ENCODE measurements around the gene CFAP45. TPM values are rescaled to one million over a fixed set of nuclear protein-coding genes. Genes with fewer than 3 reads are reported as not detected.

Gene CFAP45
- total RNA-seq, 1 donor from 2014 or later = 1.8 TPM

- intact Hi-C loops (cut with micrococcal nuclease) = loop anchor here (1.0 to 2.0 kb wide), 5 partner anchors 16 to 440 kb away; no protein-coding TSS in a partner anchor
- H3K9me3 Mint-ChIP-seq = no peaks in the 10 kb centered on the region
- DNase-seq (peak; percentile 86), ATAC-seq (ENCODE audit: low read depth) (peak; percentile 89)
- H3K27me3 Mint-ChIP-seq = peaks cover 4% of the 10 kb centered on the region
- ChIA-PET POLR2A (interaction anchor here (0.8 to 1.5 kb wide), 2 partner anchors 12 to 13 kb away, joined by 3 to 4 read pairs; no protein-coding TSS in a partner anchor), CTCF (interaction anchor here (1.6 to 7.6 kb wide), 2 partner anchors 29 to 70 kb away, joined by 3 to 76 read pairs; no protein-coding TSS in a partner anchor)
- TF ChIP-seq, protein P1, sequence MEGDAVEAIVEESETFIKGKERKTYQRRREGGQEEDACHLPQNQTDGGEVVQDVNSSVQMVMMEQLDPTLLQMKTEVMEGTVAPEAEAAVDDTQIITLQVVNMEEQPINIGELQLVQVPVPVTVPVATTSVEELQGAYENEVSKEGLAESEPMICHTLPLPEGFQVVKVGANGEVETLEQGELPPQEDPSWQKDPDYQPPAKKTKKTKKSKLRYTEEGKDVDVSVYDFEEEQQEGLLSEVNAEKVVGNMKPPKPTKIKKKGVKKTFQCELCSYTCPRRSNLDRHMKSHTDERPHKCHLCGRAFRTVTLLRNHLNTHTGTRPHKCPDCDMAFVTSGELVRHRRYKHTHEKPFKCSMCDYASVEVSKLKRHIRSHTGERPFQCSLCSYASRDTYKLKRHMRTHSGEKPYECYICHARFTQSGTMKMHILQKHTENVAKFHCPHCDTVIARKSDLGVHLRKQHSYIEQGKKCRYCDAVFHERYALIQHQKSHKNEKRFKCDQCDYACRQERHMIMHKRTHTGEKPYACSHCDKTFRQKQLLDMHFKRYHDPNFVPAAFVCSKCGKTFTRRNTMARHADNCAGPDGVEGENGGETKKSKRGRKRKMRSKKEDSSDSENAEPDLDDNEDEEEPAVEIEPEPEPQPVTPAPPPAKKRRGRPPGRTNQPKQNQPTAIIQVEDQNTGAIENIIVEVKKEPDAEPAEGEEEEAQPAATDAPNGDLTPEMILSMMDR (IDR thresholded peaks at IDR 0.05) = peak; percentile 91
- H3K4me3 Mint-ChIP-seq = peak overlapping the region; percentile 25
- H3K36me3 Mint-ChIP-seq (ENCODE audit: low read depth) = no peaks in the 10 kb centered on the region
- H3K4me1 Mint-ChIP-seq = peaks cover 47% of the 10 kb centered on the region
- H3K27ac Mint-ChIP-seq = no peak overlapping the region
These were observed 36.4 kb upstream of the CFAP45 start for GRCh38 chr1:159936273-159936904.

DNA sequence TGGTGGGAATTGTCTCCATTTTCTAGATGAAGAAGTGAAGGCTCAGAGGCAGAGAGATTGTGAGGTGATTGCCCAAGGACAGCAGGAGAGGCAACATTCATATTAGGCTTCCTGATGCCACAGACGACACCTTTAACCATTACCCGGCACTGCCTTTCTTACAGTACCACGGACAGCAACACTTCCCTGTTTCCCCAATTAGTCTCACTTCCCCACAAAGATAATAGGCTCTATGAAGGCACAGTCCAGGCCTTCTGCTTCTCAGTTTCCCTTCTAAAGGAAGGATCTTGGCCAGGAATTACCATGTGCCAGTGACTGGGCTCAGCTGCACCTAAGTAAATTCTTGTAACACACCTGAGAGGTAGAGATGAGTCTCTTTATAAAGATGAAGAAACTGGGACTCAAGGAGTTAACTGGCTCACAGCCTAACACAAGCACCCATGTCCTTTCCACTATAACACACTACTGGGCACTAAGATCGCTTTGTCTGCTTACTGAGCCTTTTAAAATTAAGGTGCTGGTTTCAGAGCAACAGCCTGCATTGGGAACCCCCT is 35.8 kb upstream of the CFAP45 start:
- no peak for ATAC-seq (ENCODE audit: low read depth)
- Mint-ChIP-seq H3K4me3 (no peak overlapping the region), H3K27ac (no peak overlapping the region), H3K27me3 (peaks cover 4% of the 10 kb centered on the region), H3K36me3 (ENCODE audit: low read depth) (no peaks in the 10 kb centered on the region), H3K9me3 (no peaks in the 10 kb centered on the region), H3K4me1 (peaks cover 47% of the 10 kb centered on the region)
- ChIA-PET POLR2A (interaction anchor here (1.5 kb wide), 1 partner anchor 13 kb away, joined by 4 read pairs; no protein-coding TSS in a partner anchor), CTCF (interaction anchor here (0.7 to 7.6 kb wide), 4 partner anchors 10 to 74 kb away, joined by 3 to 76 read pairs (median 4); no protein-coding TSS in a partner anchor)
- TF ChIP-seq, protein P1 (IDR thresholded peaks at IDR 0.05) = no peak
- intact Hi-C loops (cut with micrococcal nuclease) = loop anchor here (1.0 to 2.0 kb wide), 5 partner anchors 15 to 441 kb away; no protein-coding TSS in a partner anchor
- DNase-seq = no peak

GRCh38 chr1:159935305-159935704 is 35.3 kb upstream of the CFAP45 start:
- no peak overlapping the region for H3K4me3 Mint-ChIP-seq
- TF ChIP-seq, protein P1 (IDR thresholded peaks at IDR 0.05) = no peak
- no peak overlapping the region for H3K27ac Mint-ChIP-seq
- DNase-seq (no peak), ATAC-seq (ENCODE audit: low read depth) (no peak)
- intact Hi-C loops (cut with micrococcal nuclease) = no loop called here
- H3K27me3 Mint-ChIP-seq = peaks cover 4% of the 10 kb centered on the region
- H3K9me3 Mint-ChIP-seq = no peaks in the 10 kb centered on the region
- H3K36me3 Mint-ChIP-seq (ENCODE audit: low read depth) = no peaks in the 10 kb centered on the region
- peaks cover 46% of the 10 kb centered on the region for H3K4me1 Mint-ChIP-seq
- POLR2A ChIA-PET = interaction anchor here (3.3 kb wide), 1 partner anchor 11 kb away, joined by 16 read pairs; the partner anchor contains the start of gene TAGLN2
- CTCF ChIA-PET = interaction anchor here (0.7 to 7.6 kb wide), 4 partner anchors 9 to 74 kb away, joined by 3 to 76 read pairs (median 4); no protein-coding TSS in a partner anchor

- ChIA-PET CTCF (interaction anchor here (1.8 to 7.6 kb wide), 3 partner anchors 65 to 73 kb away, joined by 4 to 76 read pairs (median 7); no protein-coding TSS in a partner anchor), POLR2A (interaction anchor here (3.3 kb wide), 1 partner anchor 10 kb away, joined by 16 read pairs; the partner anchor contains the start of gene TAGLN2)
- Mint-ChIP-seq H3K4me1 (peaks cover 41% of the 10 kb centered on the region), H3K27me3 (peaks cover 4% of the 10 kb centered on the region), H3K4me3 (no peak overlapping the region), H3K36me3 (ENCODE audit: low read depth) (no peaks in the 10 kb centered on the region), H3K9me3 (no peaks in the 10 kb centered on the region), H3K27ac (no peak overlapping the region)
- DNase-seq (no peak), ATAC-seq (ENCODE audit: low read depth) (no peak)
- TF ChIP-seq, protein P1 (IDR thresholded peaks at IDR 0.05) = no peak
- intact Hi-C loops (cut with micrococcal nuclease) = no loop called here
These were observed 34.4 kb upstream of the CFAP45 start for GRCh38 chr1:159934136-159935039.
